DND-41 (cell line): ENCODE data around the gene FAM171A1.

Experiments
- CTCF ChIP-seq: IDR thresholded peaks from 2 replicates; pipeline ENCODE4 v1.5.1; 2012; ENCODE audit warnings: borderline replicate concordance, low read length, moderate library complexity, mild to moderate bottlenecking; ENCODE audit not compliant: poor library complexity, severe bottlenecking; ENCODE audit errors: extremely low read depth
- EZH2 ChIP-seq: IDR thresholded peaks from 3 replicates; pipeline ENCODE4 v1.6.1; 2012; ENCODE audit warnings: borderline replicate concordance, low read depth, mild to moderate bottlenecking, moderate library complexity, low read length, inconsistent platforms; ENCODE audit not compliant: severe bottlenecking

- TF ChIP-seq CTCF: no peak
- no peak for TF ChIP-seq EZH2
Measured at GRCh38 chr10:15395935-15396334, 24.8 kb upstream of the FAM171A1 start.
